A204.1 (cell line): ENCODE results near the gene PSTPIP2.
"Not testable (repeated sequence)": the region's sequence is repeated elsewhere in the genome, so short reads cannot be mapped to it uniquely, and the experiment has no call there.

Experiments
- FAIRE-seq: peaks from 2 replicates; lab custom pipeline; 2012; peaks lifted over from hg19 to GRCh38; lab: Jason Lieb, UNC

The PSTPIP2 gene

GRCh38 chr18:46071653-46072375, at the start of gene PSTPIP2:
Gene PSTPIP2 (minus strand): TSS chr18:46072260. CDS start chr18:46072188, 72 bp downstream.
- no peak for FAIRE-seq

- no peak for FAIRE-seq
Observed at GRCh38 chr18:46113751-46114150, 41.7 kb upstream of the PSTPIP2 start.

GRCh38 chr18:46110406-46110805, 38.3 kb upstream of the PSTPIP2 start:
- no peak for FAIRE-seq

GRCh38 chr18:46109386-46109785, 37.3 kb upstream of the PSTPIP2 start:
- FAIRE-seq: no peak

GRCh38 chr18:46104128-46104911, 32.3 kb upstream of the PSTPIP2 start, which contains the start of gene HAUS1:
Gene HAUS1 (plus strand): TSS chr18:46104385. CDS start chr18:46104412, 27 bp downstream.
- peak; percentile 59 for FAIRE-seq

- FAIRE-seq: no peak
Observed at GRCh38 chr18:46099463-46099862, 27.4 kb upstream of the PSTPIP2 start.

- no peak for FAIRE-seq
Observed at GRCh38 chr18:46098616-46098933, 26.5 kb upstream of the PSTPIP2 start.

- FAIRE-seq: peak; percentile 6
Observed at GRCh38 chr18:46097801-46098615, 25.9 kb upstream of the PSTPIP2 start, which contains the start of gene ATP5F1A. Gene ATP5F1A (minus strand): TSS chr18:46098296. CDS start chr18:46098231, 65 bp downstream.

- FAIRE-seq: no peak
Observed at GRCh38 chr18:46097431-46097800, 25.4 kb upstream of the PSTPIP2 start.

- FAIRE-seq: no peak
Observed at GRCh38 chr18:46096651-46097300, 24.7 kb upstream of the PSTPIP2 start.

GRCh38 chr18:46095532-46095931, 23.5 kb upstream of the PSTPIP2 start:
- no peak for FAIRE-seq

GRCh38 chr18:46088501-46088900, 16.4 kb upstream of the PSTPIP2 start:
- FAIRE-seq: not testable (repeated sequence)

- FAIRE-seq: no peak
Observed at GRCh38 chr18:46084431-46084830, 12.4 kb upstream of the PSTPIP2 start.

- no peak for FAIRE-seq
Observed at GRCh38 chr18:46080156-46080555, 8.1 kb upstream of the PSTPIP2 start.

GRCh38 chr18:46079336-46079735, 7.3 kb upstream of the PSTPIP2 start:
- FAIRE-seq: no peak

- FAIRE-seq: peak; percentile 96
Observed at GRCh38 chr18:46073474-46074331, 1.6 kb upstream of the PSTPIP2 start.

- no peak for FAIRE-seq
Observed at GRCh38 chr18:46072959-46073358, 899 bp upstream of the PSTPIP2 start.

GRCh38 chr18:46072376-46072867, 362 bp upstream of the PSTPIP2 start:
- no peak for FAIRE-seq

- FAIRE-seq: no peak
Observed at GRCh38 chr18:46070815-46071652, 1.0 kb downstream of the PSTPIP2 start.

- no peak for FAIRE-seq
Observed at GRCh38 chr18:46070232-46070631, 1.8 kb downstream of the PSTPIP2 start.
